ENCODE data around the gene TTC24.

TTC24 gene

DNA sequence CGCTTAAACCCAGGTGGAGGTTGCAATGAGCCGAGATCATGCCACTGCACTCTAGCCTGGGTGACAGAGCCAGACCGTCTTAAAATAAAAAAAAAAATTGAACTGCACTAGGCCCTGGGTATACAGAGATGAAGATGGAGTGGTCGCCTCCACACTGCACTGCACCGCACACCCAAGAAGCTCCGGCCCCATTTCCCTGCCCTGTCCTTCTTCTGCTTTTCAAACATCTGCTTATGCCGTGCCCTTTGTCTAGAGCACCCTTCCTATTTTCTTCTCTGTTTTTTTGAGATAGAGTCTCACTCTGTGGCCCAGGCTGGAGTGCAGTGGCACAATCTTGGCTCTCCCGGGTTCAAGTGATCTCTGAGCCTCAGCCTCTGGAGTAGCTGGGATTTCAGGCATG lies 24.6 kb upstream of the TTC24 start:
- no peak for DNase-seq (ENCODE audit: low spot score)

- DNase-seq (ENCODE audit: low spot score): no peak
These were observed 23.8 kb upstream of the TTC24 start for GRCh38 chr1:156555715-156556114.

GRCh38 chr1:156556354-156556753 lies 23.2 kb upstream of the TTC24 start:
- no peak for DNase-seq (ENCODE audit: low spot score)

- DNase-seq (ENCODE audit: low spot score): no peak
These were observed 20.3 kb upstream of the TTC24 start for GRCh38 chr1:156559086-156559796.

DNA sequence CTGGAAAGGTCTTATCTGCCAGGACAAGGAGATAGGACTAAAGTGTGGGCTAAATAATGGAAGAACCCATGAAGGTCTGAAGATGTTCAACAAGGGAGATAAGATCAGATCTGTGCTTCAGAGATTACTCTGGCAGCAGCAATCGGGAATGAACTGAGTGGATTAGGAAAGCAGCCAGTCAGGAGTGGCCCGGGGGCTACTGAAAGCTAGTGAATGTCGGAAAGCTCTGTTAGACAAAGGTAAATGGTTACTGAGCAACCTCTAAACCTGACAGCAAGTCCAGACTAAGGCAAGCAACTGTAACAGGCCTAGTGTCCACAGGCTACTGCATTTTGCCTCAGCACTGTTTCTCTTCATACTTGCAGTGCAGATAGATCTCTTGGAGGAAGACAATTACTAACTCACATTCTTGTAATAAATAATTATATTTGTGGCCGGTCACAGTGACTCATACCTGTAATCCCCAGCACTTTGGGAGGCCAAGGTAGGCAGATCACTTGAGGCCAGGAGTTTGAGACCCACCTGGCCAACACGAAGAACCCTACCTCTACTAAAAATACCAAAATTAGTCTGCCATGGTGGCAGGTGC lies 19.6 kb upstream of the TTC24 start:
- DNase-seq (ENCODE audit: low spot score): no peak

DNA sequence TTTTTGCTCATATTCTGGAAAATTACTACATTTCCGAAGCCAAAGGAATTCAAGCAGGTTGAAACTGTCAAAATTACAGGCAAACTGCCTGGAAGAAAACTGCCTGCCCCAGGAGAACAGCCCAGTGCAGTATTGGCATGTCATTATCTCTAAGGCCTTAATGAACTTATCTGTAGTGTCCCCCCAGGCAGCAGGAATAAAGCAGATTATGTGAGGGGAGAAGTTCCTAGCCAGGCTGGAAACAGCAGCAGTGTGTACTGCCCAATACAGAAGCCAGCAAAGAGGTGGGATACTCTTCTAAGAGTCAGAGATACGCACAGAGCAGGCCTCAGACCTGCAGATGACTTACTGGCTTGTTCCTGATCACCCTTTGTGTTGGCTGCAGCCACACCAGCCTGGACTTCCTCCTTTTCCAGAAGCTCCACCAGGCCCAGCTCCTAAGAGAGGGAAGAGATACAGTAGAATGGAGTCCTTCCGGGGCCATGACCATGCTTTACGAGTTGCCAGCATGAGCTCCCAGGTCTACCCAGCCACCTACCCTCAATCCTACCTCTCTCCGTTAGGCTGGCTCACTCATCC lies 18.8 kb upstream of the TTC24 start:
- no peak for DNase-seq (ENCODE audit: low spot score)

- no peak for DNase-seq (ENCODE audit: low spot score)
These were observed 14.0 kb upstream of the TTC24 start for GRCh38 chr1:156565519-156565918.

DNA sequence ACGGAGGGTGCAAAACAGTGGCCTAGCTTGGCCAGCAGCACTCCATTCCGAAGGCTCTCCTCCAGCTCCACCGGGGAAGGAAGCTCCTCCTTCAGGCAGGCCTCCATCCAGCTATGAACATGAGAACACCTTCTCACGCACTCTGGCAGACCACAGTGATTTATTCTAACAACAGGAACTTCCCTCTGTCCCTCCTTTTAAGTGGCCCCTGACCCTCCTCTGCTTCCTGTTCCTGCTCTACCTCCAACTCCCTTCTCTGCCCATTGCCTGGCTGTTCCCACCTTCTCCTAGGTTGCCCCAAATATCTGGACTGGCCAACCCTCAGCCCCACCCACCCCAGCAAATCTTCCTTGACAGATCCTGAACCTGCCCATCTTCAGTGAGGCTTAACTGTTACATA lies 13.1 kb upstream of the TTC24 start:
- no peak for DNase-seq (ENCODE audit: low spot score)

DNA sequence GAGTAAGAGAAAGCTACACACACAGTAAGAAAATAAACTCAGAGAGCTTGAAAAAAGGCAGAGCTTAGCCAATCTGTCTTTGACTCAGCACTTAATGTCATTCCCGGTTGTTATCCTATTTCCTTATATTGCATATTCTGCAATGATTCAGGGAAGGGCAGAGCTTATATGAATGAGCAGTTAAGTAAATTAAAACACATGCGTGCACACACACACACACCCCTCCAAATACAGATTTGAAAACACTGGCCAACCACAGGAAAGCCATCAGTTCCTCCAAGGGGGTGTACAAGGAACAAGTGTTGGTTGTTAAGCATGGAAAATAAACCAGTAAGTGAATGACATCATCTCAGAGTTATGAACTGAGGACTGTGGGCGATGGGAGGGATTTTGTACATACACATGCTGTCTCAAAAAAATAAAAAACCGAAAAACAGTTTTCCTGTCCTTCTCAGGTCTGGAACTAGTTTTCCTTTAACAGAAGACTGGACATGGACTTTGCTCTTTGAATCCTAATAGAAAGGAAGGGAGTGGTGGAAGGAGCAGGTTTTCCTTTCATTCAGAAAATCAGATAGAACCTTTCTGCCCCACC lies 8.2 kb upstream of the TTC24 start:
- no peak for DNase-seq (ENCODE audit: low spot score)

DNA sequence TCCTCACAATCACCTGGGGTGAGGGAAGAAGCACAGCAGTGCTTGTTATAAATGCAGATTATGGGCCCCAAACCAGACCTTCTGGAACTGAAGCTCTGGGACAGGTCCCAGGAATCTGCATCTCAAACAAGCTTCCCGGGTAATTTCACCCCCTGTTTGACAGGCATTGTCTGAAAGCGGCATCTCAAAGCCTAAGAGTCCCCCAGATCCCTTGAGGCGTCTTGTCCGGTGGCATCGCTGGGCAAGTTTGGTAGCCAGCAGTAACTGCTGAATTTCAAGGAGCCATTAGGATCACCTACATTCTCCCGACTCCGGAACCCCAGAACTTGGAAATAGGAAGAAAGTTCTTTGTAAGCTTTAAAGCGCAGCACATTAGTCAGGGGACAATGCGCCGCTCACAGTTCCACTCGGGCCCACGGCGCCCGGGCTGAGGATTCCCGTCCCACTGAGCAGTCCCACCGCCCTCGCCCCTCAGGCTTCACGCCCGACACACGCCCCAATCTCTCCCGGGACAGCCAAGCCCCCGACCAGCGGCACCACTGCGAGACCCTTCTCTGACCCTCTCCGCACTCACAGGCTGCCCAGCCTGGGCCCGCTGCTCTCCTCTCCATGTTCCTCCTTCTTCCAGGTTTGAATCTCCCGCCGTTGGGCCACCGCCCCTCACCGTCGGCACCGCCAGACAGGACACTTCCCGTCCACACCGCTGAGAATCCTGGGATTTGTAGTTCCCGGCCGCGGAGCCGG lies 7.4 kb upstream of the TTC24 start, which contains the start of gene IQGAP3:
IQGAP3 (minus strand) TSS at position 647 of the 744 bp plus-strand sequence; CDS start at position 611, 36 bp downstream.
- DNase-seq (ENCODE audit: low spot score): peak; percentile 74

GRCh38 chr1:156572663-156573018 lies 6.9 kb upstream of the TTC24 start:
- no peak for DNase-seq (ENCODE audit: low spot score)

GRCh38 chr1:156574039-156574633 lies 5.4 kb upstream of the TTC24 start:
- no peak for DNase-seq (ENCODE audit: low spot score)

DNA sequence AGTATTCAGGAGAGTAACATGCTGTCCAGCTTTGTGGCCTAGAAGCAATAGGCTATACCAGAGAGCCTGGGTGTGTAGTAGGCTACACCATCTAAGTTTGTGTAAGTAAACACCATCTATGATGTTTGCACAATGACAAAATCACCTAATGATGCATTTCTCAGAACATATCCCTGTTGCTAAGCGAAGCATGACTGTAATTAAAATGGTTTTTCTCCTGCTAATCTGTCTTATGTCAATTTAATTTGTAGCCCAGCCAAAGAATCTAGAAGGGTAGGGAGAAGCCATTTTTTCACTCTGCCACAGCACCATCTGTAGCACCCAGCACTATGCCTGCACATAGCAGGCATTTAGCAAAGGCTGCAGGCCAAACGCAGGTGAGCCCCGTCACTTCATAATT lies 2.0 kb upstream of the TTC24 start:
- no peak for DNase-seq (ENCODE audit: low spot score)

DNA sequence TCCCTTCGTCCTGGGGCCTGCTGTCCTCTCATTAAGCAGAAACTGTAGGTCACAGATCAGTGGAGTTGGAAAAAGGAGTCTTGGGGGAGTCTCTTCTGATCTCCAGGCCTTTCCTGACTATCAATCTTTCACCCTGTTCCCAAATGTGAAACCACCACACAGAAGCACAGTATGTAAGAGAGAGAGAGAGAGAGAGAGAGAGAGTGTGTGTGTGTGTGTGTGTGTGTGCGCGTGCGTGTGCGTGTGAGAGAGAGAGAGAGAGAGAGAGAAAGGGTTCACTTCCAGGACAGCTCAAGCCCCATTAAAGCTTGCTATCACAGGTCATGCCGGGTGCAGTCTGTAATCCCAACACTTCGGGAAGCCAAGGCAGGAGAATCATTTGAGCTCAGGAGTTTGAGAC lies 1.5 kb upstream of the TTC24 start:
- DNase-seq (ENCODE audit: low spot score): no peak

DNA sequence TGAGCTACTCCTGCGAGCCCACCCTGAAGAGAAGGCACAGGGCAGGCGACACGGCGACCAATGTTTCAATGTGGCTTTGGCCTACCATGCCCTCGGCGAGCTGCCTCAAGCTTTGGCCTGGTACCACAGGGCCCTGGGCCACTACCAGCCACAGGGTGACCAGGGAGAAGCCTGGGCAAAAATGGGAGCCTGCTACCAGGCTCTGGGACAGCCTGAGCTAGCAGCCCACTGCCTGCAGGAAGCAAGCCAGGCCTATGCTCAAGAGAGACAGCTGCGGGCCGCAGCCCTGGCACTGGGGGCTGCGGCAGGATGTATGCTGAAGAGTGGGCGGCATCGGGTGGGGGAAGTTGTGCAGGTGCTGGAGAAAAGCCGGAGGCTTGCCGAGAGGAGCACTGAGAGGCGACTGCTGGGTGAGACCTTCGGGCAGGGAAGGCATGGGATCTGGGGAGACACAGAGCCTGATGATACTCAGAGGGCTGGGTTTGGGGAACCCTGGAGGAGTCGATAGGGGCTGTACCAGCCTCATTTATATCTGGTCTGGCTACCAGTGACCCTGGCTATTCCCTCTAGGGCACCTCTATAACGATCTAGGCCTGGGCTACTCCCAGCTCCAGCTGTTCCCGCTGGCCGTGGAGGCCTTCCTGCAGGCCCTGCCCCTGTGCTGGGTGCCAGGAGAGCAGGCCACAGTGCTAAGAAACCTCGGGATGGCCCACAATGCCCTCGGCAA lies 2.3 kb downstream of the TTC24 start:
- no peak for DNase-seq (ENCODE audit: low spot score)

GRCh38 chr1:156582388-156583017 lies 3.0 kb downstream of the TTC24 start:
- no peak for DNase-seq (ENCODE audit: low spot score)

- peak; percentile 85 for DNase-seq (ENCODE audit: low spot score)
These were observed 4.5 kb downstream of the TTC24 start for GRCh38 chr1:156583821-156584622.

DNA sequence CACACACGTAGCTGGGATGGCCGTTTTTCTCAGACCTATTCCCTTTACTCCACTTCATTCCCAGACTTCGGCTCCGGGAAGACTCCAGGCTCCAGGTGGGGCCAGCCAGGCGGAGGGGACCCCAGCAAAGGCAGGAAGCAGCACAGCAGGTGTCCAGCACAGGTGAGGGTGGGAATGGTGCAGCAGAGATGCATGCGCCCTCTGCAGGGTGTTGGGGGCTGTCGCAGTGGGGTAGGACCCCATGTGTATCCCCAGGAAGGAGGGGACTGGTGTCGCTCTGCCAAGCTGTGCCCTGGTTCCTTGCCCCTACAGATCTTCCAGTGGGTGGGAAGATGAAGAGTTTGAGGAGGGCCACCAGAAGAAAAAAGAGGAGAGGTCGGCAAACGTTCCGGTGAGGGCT lies 5.3 kb downstream of the TTC24 start:
- no peak for DNase-seq (ENCODE audit: low spot score)

DNA sequence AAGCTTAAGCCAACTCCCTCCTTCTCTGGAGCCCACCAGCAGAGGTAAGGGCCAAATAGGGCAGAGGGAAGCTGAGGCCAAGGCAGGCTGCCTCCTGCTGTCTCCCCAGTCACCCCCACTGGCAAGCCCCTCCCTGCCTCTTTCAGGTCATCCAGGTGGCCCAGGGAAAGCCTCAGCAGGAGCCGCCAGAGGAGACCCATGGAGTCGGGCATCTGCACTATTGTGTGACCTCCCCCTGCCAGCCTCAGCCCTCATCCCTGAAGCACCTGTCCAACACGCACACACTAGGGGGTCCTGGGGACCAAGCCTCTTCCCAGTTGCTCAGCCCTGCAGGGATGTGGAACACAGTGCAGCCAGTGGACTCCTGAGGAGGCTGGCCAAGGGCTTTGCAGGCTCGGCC lies 6.8 kb downstream of the TTC24 start:
- DNase-seq (ENCODE audit: low spot score): no peak

- DNase-seq (ENCODE audit: low spot score): no peak
These were observed 7.5 kb downstream of the TTC24 start for GRCh38 chr1:156586892-156587477.
